ENCODE measurements around the gene LHFPL6. TPM values are rescaled to one million over a fixed set of nuclear protein-coding genes. Genes with fewer than 3 reads are reported as not detected.

The LHFPL6 gene
- total and polyA plus RNA-seq, 11 donors = 34.4 to 74.4 (median 53.2) TPM

DNA sequence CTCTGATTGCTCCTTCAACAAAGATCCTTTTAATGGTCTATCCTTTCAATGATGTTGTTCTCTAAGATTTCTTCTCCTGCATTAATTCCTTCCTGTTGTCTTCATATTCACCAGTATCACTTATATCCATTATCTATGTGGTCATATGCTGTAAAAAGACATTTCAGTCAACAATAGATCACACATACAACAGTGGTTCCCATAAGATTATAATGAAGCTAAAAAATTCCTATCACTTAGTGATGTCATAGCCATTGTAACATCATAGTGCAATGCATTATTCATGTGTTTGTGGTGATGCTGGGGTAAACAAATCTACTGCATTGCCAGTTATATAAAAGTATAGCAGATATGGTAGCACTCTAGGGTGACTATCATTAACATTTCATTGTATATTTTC lies 266.1 kb downstream of the LHFPL6 start:
- intact Hi-C loops (cut with DNase I) = no loop called here
- peaks cover 0 to 14% (median 5%) of the 10 kb centered on the region in 9 donors for H3K36me3 ChIP-seq
- TF ChIP-seq, protein P1, sequence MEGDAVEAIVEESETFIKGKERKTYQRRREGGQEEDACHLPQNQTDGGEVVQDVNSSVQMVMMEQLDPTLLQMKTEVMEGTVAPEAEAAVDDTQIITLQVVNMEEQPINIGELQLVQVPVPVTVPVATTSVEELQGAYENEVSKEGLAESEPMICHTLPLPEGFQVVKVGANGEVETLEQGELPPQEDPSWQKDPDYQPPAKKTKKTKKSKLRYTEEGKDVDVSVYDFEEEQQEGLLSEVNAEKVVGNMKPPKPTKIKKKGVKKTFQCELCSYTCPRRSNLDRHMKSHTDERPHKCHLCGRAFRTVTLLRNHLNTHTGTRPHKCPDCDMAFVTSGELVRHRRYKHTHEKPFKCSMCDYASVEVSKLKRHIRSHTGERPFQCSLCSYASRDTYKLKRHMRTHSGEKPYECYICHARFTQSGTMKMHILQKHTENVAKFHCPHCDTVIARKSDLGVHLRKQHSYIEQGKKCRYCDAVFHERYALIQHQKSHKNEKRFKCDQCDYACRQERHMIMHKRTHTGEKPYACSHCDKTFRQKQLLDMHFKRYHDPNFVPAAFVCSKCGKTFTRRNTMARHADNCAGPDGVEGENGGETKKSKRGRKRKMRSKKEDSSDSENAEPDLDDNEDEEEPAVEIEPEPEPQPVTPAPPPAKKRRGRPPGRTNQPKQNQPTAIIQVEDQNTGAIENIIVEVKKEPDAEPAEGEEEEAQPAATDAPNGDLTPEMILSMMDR (IDR thresholded peaks at IDR 0.05) = no peak
- no peak for TF ChIP-seq POLR2A (IDR thresholded peaks at IDR 0.05)
- no peak overlapping the region for H3K27ac ChIP-seq
- H3K9me3 ChIP-seq = peaks cover 0 to 14% (median 0%) of the 10 kb centered on the region in 12 donors
- H3K4me1 ChIP-seq = peaks cover 0 to 3% (median 0%) of the 10 kb centered on the region in 12 donors
- DNase-seq (no peak), ATAC-seq (no peak)
- no peak overlapping the region for H3K4me3 ChIP-seq
- no peaks in the 10 kb centered on the region for H3K27me3 ChIP-seq

DNA sequence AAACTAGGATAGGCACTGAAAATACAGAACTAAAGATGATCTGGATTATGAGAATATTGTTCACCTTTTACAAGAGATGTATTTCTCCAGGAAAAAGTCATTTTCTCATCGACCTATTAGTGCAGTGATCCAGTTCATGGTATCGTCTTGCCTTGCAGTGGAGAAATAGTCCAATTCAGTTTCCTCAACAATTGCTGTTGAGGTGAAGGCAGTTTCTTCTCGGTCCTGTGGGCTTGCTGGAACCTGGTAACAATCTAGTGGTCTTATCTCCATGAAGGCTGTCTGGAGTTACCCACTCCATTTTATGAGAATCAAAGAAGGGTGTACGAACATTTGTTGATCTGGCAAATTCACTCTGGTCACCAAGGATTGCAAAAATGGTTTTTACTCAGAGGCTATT lies 266.8 kb downstream of the LHFPL6 start:
- peaks cover 0 to 7% (median 0%) of the 10 kb centered on the region in 9 donors for H3K36me3 ChIP-seq
- TF ChIP-seq, protein P1 (IDR thresholded peaks at IDR 0.05) = no peak
- TF ChIP-seq POLR2A (IDR thresholded peaks at IDR 0.05) = no peak
- no peak overlapping the region for H3K27ac ChIP-seq
- H3K4me1 ChIP-seq = peaks cover 0 to 3% (median 0%) of the 10 kb centered on the region in 12 donors
- intact Hi-C loops (cut with DNase I) = no loop called here
- no peak overlapping the region for H3K4me3 ChIP-seq
- no peaks in the 10 kb centered on the region for H3K27me3 ChIP-seq
- H3K9me3 ChIP-seq = peaks cover 0 to 14% (median 0%) of the 10 kb centered on the region in 12 donors
- ATAC-seq (no peak), DNase-seq (no peak)
- 76 to 86% (median 80%) methylated on average over 4 of the region's 4 CpGs for WGBS, 4 donors

DNA sequence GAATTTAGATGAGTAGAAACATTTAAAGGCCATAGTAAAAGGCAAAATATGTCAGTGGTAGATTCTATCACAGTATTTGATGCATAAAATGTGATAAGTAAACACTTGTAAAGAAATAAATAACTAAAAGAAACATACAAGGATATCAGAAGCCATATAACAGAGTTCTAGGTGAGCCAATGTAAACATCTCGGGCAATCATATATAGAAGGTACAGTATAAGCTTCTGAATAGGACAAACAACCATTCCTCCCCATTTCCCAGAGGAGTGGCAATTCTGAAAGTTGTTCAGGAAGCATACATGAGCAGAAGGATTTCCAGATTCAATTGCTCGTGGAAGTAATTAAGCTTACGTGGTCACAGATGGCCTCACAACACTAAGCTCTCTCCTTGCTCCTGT lies 267.3 kb downstream of the LHFPL6 start:
- no peak for ATAC-seq
- Histone ChIP-seq H3K4me1 (peaks cover 0 to 3% (median 0%) of the 10 kb centered on the region in 12 donors), H3K27me3 (no peaks in the 10 kb centered on the region), H3K27ac (no peak overlapping the region), H3K36me3 (peaks cover 0 to 2% (median 0%) of the 10 kb centered on the region in 9 donors), H3K9me3 (peaks cover 0 to 14% (median 0%) of the 10 kb centered on the region in 12 donors), H3K4me3 (no peak overlapping the region)
- intact Hi-C loops (cut with DNase I) = no loop called here
- no peak for TF ChIP-seq POLR2A (IDR thresholded peaks at IDR 0.05)
- TF ChIP-seq, protein P1 (IDR thresholded peaks at IDR 0.05) = no peak
- WGBS, 4 donors = 56 to 71% (median 62%) methylated on average over 3 of the region's 3 CpGs
- DNase-seq = no peak

DNA sequence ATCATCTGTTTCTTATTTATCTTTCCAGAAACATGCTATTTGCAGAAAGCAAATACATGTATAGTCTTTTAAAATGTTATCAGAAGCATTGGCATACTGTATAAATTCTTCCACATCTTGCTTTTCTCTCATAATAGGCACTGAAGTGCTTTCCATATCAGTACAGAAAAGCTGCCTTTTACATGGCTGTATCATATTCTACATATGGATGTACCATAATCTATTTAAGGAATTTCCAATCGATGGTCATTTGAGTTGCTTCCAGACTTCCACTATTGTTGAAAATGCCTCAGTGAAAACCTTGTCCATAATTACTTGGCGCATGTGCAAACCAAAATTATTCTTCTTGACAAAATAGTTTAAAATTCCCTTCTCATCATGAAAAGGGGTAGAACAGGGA lies 272.5 kb downstream of the LHFPL6 start:
- H3K27me3 ChIP-seq = no peaks in the 10 kb centered on the region
- DNase-seq (no peak), ATAC-seq (no peak)
- peaks cover 0 to 24% (median 9%) of the 10 kb centered on the region in 12 donors for H3K4me1 ChIP-seq
- intact Hi-C loops (cut with DNase I) = no loop called here
- H3K9me3 ChIP-seq = peaks cover 0 to 18% (median 0%) of the 10 kb centered on the region in 12 donors
- no peak overlapping the region for H3K4me3 ChIP-seq
- TF ChIP-seq, protein P1 (IDR thresholded peaks at IDR 0.05) = no peak
- no peak for TF ChIP-seq POLR2A (IDR thresholded peaks at IDR 0.05)
- 96 to 100% (median 99%) methylated on average over 2 of the region's 2 CpGs for WGBS, 4 donors
- H3K27ac ChIP-seq = no peak overlapping the region
- H3K36me3 ChIP-seq = no peaks in the 10 kb centered on the region
